IMR-90 (cell line): ENCODE results near the gene RNF182. TPM values are rescaled to one million over a fixed set of nuclear protein-coding genes. Genes with fewer than 3 reads are reported as not detected.

ENCODE experiments used
- ATAC-seq: fragments of 200-7000 bp; cut with Tn5 transposase; 2 replicates; pipeline ENCODE4 v1.9.1; 2020; ENCODE audit warnings: low read depth, mild to moderate bottlenecking, moderate library complexity
- BruUV-seq: library from RNA; stranded (reverse); fragments of 400-500 nt; replicated peaks from 2 replicates; lab custom pipeline; 2021; lab: Mats Ljungman, UMichigan
- CTCF ChIA-PET: fragments of 300-600 bp; formaldehyde crosslinking; extraction: SDS; loops from one replicate; lab custom pipeline; 2021; ENCODE audit warnings: antibody characterized with exemption; lab: Yijun Ruan, JAX
- POLR2A ChIA-PET: fragments of 300-600 bp; sonication (Branson Sonifier 250); formaldehyde crosslinking; loops from one replicate; lab custom pipeline; 2022; ENCODE audit warnings: antibody characterized with exemption; ENCODE audit not compliant: unreplicated experiment; lab: Charles Lee
- DNase-seq: peaks from one replicate; pipeline ENCODE4 v3.0.0; 2013
- H2AFZ ChIP-seq: replicated peaks from 2 replicates; pipeline ENCODE3; 2013; ENCODE audit warnings: low read length, mild to moderate bottlenecking; ENCODE audit not compliant: poor library complexity
- H2AK5ac ChIP-seq: 2 replicates; pipeline ENCODE4 v1.6.1; 2013; ENCODE audit warnings: low read depth, low read length, inconsistent platforms
- H2AK9ac ChIP-seq: replicated peaks from 2 replicates; pipeline ENCODE3; 2013; ENCODE audit warnings: mild to moderate bottlenecking, low read depth, low read length, moderate library complexity; ENCODE audit not compliant: poor library complexity
- H2BK120ac ChIP-seq: 2 replicates; pipeline ENCODE4 v1.6.1; 2013; ENCODE audit warnings: low read depth, low read length, inconsistent platforms
- H2BK15ac ChIP-seq: 3 replicates; pipeline ENCODE4 v1.6.1; 2013; ENCODE audit warnings: low read depth, low read length, inconsistent platforms
- H2BK20ac ChIP-seq: 2 replicates; pipeline ENCODE4 v1.6.1; 2013; ENCODE audit warnings: low read depth, mild to moderate bottlenecking, inconsistent platforms, low read length, moderate library complexity
- H2BK5ac ChIP-seq: 2 replicates; pipeline ENCODE4 v1.6.1; 2013; ENCODE audit warnings: mild to moderate bottlenecking, low read depth, low read length, inconsistent platforms; ENCODE audit not compliant: poor library complexity, severe bottlenecking
- H3K14ac ChIP-seq: replicated peaks from 2 replicates; pipeline ENCODE4 v1.6.1; 2013; ENCODE audit warnings: low read depth, low read length, inconsistent platforms
- H3K18ac ChIP-seq: 2 replicates; pipeline ENCODE4 v1.6.1; 2013; ENCODE audit warnings: low read depth, low read length, control low read depth
- H3K23ac ChIP-seq: 2 replicates; pipeline ENCODE4 v1.6.1; 2013; ENCODE audit warnings: low read depth, low read length, inconsistent platforms
- H3K27ac ChIP-seq: 2 replicates; pipeline ENCODE4 v1.5.1; 2013; ENCODE audit warnings: mild to moderate bottlenecking, control low read depth, low read length; ENCODE audit not compliant: insufficient read depth
- H3K27me3 ChIP-seq: 2 replicates; pipeline ENCODE4 v1.6.1; 2013; ENCODE audit warnings: low read length; ENCODE audit not compliant: control insufficient read depth, insufficient read depth
- H3K36me3 ChIP-seq: 2 replicates; pipeline ENCODE4 v1.6.1; 2013; ENCODE audit warnings: low read length, mixed read lengths; ENCODE audit not compliant: control insufficient read depth, insufficient read depth
- H3K4ac ChIP-seq: 2 replicates; pipeline ENCODE4 v1.6.1; 2013; ENCODE audit warnings: low read depth, low read length, inconsistent platforms
- H3K4me1 ChIP-seq: 2 replicates; pipeline ENCODE4 v1.6.1; 2013; ENCODE audit warnings: low read length, mixed read lengths; ENCODE audit not compliant: control insufficient read depth, insufficient read depth
- H3K4me2 ChIP-seq: 2 replicates; pipeline ENCODE4 v1.6.1; 2013; ENCODE audit warnings: low read depth, mild to moderate bottlenecking, control low read depth, low read length, moderate library complexity
- H3K4me3 ChIP-seq: 2 replicates; pipeline ENCODE4 v1.5.1; 2013; ENCODE audit warnings: low read depth, mild to moderate bottlenecking, control low read depth, low read length, moderate library complexity; ENCODE audit not compliant: insufficient read depth
- H3K56ac ChIP-seq: 2 replicates; pipeline ENCODE4 v1.6.1; 2013; ENCODE audit warnings: low read length, inconsistent platforms; ENCODE audit not compliant: insufficient read depth; ENCODE audit errors: extremely low read depth
- H3K79me1 ChIP-seq, 2 experiments: 2 replicates each; pipeline ENCODE4 v1.6.1; 2013; ENCODE audit warnings: low read length in 2 of 2, inconsistent platforms in 1 of 2, low read depth in 1 of 2
- H3K9ac ChIP-seq: 2 replicates; pipeline ENCODE4 v1.6.1; 2013; ENCODE audit warnings: low read depth, low read length, control low read depth
- H3K9me1 ChIP-seq: 2 replicates; pipeline ENCODE4 v1.6.1; 2013; ENCODE audit warnings: low read length, inconsistent platforms; ENCODE audit not compliant: insufficient read depth
- H3K9me3 ChIP-seq: 2 replicates; pipeline ENCODE4 v1.6.1; 2013; ENCODE audit warnings: low read length; ENCODE audit not compliant: control insufficient read depth, insufficient read depth
- H4K20me1 ChIP-seq: 2 replicates; pipeline ENCODE4 v1.6.1; 2013; ENCODE audit warnings: low read length, inconsistent platforms; ENCODE audit not compliant: insufficient read depth
- H4K5ac ChIP-seq: 2 replicates; pipeline ENCODE4 v1.6.1; 2013; ENCODE audit warnings: mild to moderate bottlenecking, low read depth, low read length, control low read depth
- H4K8ac ChIP-seq, 2 experiments: 2 replicates each; pipeline ENCODE4 v1.6.1; 2013; ENCODE audit warnings: low read depth in 2 of 2, low read length in 2 of 2, control low read depth in 1 of 2, inconsistent platforms in 1 of 2
- H4K91ac ChIP-seq: 2 replicates; pipeline ENCODE4 v1.6.1; 2013; ENCODE audit warnings: low read depth, low read length, inconsistent platforms; ENCODE audit not compliant: insufficient read depth
- POLR2A ChIP-seq: IDR thresholded peaks from 2 replicates; pipeline ENCODE4 v1.6.1; 2012; ENCODE audit warnings: mild to moderate bottlenecking, low read depth, low read length
- RCOR1 ChIP-seq: IDR thresholded peaks from 2 replicates; pipeline ENCODE4 v1.6.1; 2012; ENCODE audit warnings: mild to moderate bottlenecking, low read length, improper control_type of control experiment; ENCODE audit not compliant: insufficient replicate concordance
- WGBS, 2 experiments: methylation state at CpG; one replicate each; pipeline versions ENCODE4 v1.1.5 to v1.1.7; 2013; ENCODE audit warnings: missing lambda C conversion rate in 2 of 2; ENCODE audit not compliant: insufficient read length in 1 of 2; ENCODE audit errors: extremely low coverage in 2 of 2; 5-methylcytosine and 5-hydroxymethylcytosine counted together
- dilution Hi-C: fragments of 300-500 bp; cut with HindIII; formaldehyde crosslinking; loops from one replicate; pipeline ENCODE4 v1.14.3; 2018; ENCODE audit warnings: low sequenced_read_pairs; ENCODE audit not compliant: unreplicated experiment
- in situ Hi-C: fragments of 300-500 bp; cut with MboI; formaldehyde crosslinking; loops from 3 replicates; pipeline ENCODE4 v1.14.3; 2019; ENCODE audit warnings: low sequenced_read_pairs, inconsistent platforms, mixed read lengths
- intact Hi-C: fragments of 100-400 bp; cut with micrococcal nuclease; formaldehyde crosslinking; loops from 2 replicates; pipeline ENCODE4 v1.10.0; 2022
- polyA plus RNA-seq, 3 experiments: library from polyadenylated mRNA; depleted of rRNA; stranded (reverse); fragments of >200 nt; gene quantifications; 2 replicates each; pipeline ENCODE4 v1.2.3, GENCODE V29; 2012; ENCODE audit warnings: low replicate concordance in 1 of 3
- total RNA-seq: library from RNA; depleted of rRNA; stranded (reverse); fragments of >200 nt; gene quantifications from 2 replicates; pipeline ENCODE4 v1.2.3, GENCODE V29; 2012
- TF ChIP-seq, protein P1 (sequence below): conservative IDR thresholded peaks from 2 replicates; pipeline ENCODE4 v1.5.1; 2012; ENCODE audit warnings: mild to moderate bottlenecking, low read depth, low read length, improper control_type of control experiment
- TF ChIP-seq, protein P2 (sequence below): fragments of 150-350 bp; IDR thresholded peaks from 2 replicates; pipeline ENCODE4 v1.6.1; 2017; ENCODE audit warnings: mild to moderate bottlenecking, antibody characterized with exemption, low read length, low read depth

RNF182 gene
- total and polyA plus RNA-seq, 2 of the 4 experiments (the other 2 are of a cell fraction): 4.1 to 9.1 TPM

DNA sequence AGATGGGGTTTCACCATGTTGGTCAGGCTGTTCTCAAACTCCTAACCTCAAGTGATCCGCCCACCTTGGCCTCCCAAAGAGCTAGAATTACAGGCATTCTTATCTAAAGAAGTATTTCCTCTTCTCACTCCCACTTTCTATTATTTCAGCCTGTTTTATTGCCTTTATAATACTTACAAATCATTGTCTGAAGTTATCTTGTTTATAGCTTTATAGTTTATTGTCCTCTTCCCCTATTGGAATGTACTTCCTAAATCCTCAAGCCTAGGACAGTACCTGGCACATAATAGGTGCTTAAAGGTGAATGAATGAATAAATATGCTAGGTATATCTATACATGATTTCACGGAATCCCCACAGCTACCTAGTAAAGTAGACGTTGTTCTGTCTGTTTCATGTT lies 37.8 kb upstream of the RNF182 start:
- Histone ChIP-seq H3K27me3 (peaks cover 11% of the 10 kb centered on the region), H3K4ac (no peak overlapping the region), H2BK15ac (no peak overlapping the region), H2AK9ac (no peak overlapping the region), H2BK20ac (no peak overlapping the region), H3K18ac (no peak overlapping the region), H3K9ac (no peak overlapping the region), H4K91ac (no peak overlapping the region), H2BK5ac (no peak overlapping the region), H3K56ac (no peak overlapping the region), H2AFZ (no peak overlapping the region), H3K79me1 (no peaks in the 10 kb centered on the region), H3K27ac (no peak overlapping the region), H3K23ac (no peak overlapping the region), H3K4me3 (no peak overlapping the region), H2BK120ac (no peak overlapping the region), H3K9me1 (no peaks in the 10 kb centered on the region), H3K14ac (no peak overlapping the region), H2AK5ac (no peak overlapping the region), H3K36me3 (no peaks in the 10 kb centered on the region), H4K5ac (no peak overlapping the region), H3K9me3 (no peaks in the 10 kb centered on the region), H3K4me2 (no peak overlapping the region), H3K4me1 (no peaks in the 10 kb centered on the region), H4K8ac (no peak overlapping the region), H4K20me1 (no peaks in the 10 kb centered on the region)
- ChIA-PET CTCF (interaction anchor here (1.8 kb wide), 1 partner anchor 180 kb away, joined by 4 read pairs; no protein-coding TSS in a partner anchor), POLR2A (no interaction called here)
- no TSS peak for BruUV-seq
- no CpG with 5 or more reads among the region's 3 CpGs for WGBS, 2 experiments
- no peak for DNase-seq
- no peak for ATAC-seq
- dilution Hi-C loops: no loop called here
- TF ChIP-seq, protein P1, sequence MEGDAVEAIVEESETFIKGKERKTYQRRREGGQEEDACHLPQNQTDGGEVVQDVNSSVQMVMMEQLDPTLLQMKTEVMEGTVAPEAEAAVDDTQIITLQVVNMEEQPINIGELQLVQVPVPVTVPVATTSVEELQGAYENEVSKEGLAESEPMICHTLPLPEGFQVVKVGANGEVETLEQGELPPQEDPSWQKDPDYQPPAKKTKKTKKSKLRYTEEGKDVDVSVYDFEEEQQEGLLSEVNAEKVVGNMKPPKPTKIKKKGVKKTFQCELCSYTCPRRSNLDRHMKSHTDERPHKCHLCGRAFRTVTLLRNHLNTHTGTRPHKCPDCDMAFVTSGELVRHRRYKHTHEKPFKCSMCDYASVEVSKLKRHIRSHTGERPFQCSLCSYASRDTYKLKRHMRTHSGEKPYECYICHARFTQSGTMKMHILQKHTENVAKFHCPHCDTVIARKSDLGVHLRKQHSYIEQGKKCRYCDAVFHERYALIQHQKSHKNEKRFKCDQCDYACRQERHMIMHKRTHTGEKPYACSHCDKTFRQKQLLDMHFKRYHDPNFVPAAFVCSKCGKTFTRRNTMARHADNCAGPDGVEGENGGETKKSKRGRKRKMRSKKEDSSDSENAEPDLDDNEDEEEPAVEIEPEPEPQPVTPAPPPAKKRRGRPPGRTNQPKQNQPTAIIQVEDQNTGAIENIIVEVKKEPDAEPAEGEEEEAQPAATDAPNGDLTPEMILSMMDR: no peak
- TF ChIP-seq RCOR1 (no peak), POLR2A (no peak)
- TF ChIP-seq, protein P2, sequence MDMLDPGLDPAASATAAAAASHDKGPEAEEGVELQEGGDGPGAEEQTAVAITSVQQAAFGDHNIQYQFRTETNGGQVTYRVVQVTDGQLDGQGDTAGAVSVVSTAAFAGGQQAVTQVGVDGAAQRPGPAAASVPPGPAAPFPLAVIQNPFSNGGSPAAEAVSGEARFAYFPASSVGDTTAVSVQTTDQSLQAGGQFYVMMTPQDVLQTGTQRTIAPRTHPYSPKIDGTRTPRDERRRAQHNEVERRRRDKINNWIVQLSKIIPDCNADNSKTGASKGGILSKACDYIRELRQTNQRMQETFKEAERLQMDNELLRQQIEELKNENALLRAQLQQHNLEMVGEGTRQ: no peak
- in situ Hi-C loops: no loop called here
- intact Hi-C loops: no loop called here
